ENCODE results near the gene NPAT. TPM values are rescaled to one million over a fixed set of nuclear protein-coding genes. Genes with fewer than 3 reads are reported as not detected.

The NPAT gene
- 9.6 and 14.0 TPM in 2 replicates for total RNA-seq

GRCh38 chr11:108222574-108223347, at the start of gene NPAT, which contains the start of gene ATM:
TSS of gene NPAT (minus strand) at chr11:108222638. CDS start at chr11:108222536, 102 bp downstream.
TSS of gene ATM (plus strand) at chr11:108223067. CDS start at chr11:108227625, 4,558 bp downstream.

DNA sequence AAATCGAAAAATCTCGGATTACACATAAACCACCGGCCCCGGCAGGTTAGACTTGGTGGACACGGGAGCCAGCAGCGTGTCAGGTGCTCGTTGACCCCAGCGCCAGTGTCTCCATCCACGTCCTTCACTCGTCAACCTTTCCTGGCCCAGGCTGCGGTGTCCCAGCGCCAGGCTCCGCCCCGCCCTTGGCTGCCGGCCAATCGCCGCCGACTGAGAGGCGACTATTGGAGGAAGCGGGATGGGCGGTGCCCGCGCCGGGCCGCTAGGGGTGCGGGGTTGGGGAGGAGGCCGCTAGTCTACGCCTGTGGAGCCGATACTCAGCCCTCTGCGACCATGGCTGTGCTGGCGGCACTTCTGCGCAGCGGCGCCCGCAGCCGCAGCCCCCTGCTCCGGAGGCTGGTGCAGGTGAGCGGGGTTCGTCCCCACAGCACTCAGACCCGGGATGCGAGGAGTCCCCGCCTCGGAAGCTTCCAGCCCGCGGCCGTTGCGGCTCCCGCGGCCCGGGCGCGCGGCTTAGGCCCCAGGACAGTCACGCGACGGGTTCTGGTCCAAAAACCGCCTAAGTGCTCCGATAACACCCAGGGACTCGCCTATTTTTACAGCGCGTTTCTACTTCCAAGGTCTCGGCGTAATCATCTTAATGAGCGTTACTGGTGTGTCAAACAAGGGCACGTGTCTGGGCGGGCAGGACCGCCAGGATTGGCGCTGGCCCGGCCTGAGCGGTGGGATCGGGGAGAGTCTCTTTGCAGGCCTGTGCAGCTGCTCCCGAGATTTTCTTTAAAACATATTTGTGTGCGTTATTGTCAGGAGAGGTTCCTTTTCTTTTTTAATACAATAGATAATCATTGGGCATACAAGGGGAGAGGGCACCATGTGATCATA, 100.9 kb downstream of the NPAT start, which contains the start of gene ACAT1:
ACAT1 (plus strand) TSS at position 294 of the 882 bp plus-strand sequence; CDS start at position 334, 40 bp downstream.

Other genes starting within 250 kb of the NPAT start
- 40.9 and 41.0 TPM in 2 replicates for gene CUL5, start 213.7 kb downstream of the NPAT start, total RNA-seq
- gene ACAT1, start 101.1 kb downstream of the NPAT start, total RNA-seq, result 20.2 and 42.0 TPM in 2 replicates
- gene ATM, start 429 bp upstream of the NPAT start, total RNA-seq, result 58.1 and 87.6 TPM in 2 replicates
- gene C11orf65, start 244.9 kb upstream of the NPAT start, total RNA-seq, result 1.2 and 2.1 TPM in 2 replicates

Data from nasal cavity respiratory epithelium epithelial cell of viscerocranial mucosa (primary cell).